Epithelial cell of prostate (primary cell): Measurements from ENCODE around the gene MYMX.
A peak's percentile ranks its signal among the peaks of the same experiment; 100 is the strongest.

Experiments
- DNase-seq: peaks from one replicate; pipeline ENCODE4 v3.0.0-alpha.2; 2011; ENCODE audit warnings: low read depth, low spot score
- H3K27ac ChIP-seq: fragments of 450-650 bp; 2 replicates; pipeline ENCODE4 v1.5.1; 2017; ENCODE audit warnings: mild to moderate bottlenecking

Gene MYMX

DNA sequence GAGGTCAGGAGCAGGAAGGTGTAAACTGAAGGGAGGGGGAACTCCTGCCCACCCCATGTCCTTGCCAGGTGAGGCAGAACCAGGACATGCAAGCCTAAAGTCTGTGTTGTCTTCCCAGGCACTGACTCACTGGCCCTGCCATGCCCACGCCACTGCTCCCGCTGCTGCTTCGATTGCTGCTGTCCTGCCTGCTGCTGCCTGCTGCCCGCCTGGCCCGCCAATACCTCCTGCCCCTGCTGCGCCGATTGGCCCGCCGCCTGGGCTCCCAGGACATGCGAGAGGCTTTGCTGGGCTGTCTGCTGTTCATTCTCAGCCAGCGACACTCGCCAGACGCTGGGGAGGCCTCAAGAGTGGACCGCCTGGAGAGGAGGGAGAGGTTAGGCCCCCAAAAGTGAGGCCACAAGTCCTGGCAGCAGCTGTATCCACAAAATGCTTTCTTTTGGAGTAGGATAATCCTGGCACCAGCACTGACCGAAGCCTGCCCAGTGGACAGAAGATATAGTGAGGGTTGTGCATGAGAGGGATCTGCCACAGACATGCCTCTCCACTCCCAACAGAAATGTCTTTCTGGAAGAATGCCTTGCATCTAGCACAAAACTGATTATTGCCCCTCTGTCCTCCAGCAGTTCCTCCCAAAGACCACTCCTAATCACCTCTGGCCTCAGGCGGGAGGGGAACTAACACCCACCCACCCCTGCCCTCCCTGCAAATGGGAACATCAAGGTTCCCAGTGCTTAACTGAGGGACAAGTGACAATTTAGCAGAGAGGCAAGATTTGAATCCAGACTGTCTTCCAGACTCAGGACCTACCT, 812 bp downstream of the MYMX start:
- no peak for DNase-seq
- no peak overlapping the region for H3K27ac ChIP-seq

DNA sequence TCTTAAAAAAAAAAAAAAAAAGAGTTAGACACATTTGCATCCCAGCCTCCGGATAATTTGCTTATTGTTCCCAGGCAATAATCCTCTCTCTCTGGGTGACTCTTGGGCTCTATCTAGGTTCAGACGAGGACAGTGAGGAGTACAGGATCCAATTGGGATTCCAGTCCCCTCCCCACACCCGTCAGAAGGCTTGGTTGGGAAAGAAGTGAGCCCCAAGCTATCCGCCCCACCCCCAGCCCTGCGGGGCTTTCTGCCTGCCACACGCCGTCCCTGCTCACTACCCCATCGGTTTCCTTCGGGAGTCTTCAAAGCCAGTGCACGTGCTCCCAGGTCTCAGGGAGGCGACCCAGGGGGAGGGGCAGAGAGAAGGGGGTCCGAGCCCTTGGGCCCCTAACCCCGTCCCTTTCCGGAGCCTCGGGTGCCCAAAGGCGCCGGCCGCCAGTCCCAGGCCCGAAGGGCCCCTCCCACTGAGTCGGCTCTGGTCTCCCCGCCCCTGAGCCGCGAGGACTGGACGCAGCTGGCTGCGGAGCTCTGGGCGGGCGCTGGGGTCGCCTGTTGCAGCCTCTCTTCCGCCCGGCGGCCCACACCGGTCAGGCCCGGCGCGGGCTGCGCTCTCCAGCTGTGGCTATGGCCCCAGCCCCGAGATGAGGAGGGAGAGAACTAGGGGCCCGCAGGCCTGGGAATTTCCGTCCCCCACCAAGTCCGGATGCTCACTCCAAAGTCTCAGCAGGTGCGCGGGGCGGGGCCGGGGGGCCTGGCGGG, 2.5 kb downstream of the MYMX start:
- DNase-seq: no peak
- no peak overlapping the region for H3K27ac ChIP-seq

GRCh38 chr6:44219815-44220784, 3.4 kb downstream of the MYMX start:
- no peak overlapping the region for H3K27ac ChIP-seq
- DNase-seq: no peak

DNA sequence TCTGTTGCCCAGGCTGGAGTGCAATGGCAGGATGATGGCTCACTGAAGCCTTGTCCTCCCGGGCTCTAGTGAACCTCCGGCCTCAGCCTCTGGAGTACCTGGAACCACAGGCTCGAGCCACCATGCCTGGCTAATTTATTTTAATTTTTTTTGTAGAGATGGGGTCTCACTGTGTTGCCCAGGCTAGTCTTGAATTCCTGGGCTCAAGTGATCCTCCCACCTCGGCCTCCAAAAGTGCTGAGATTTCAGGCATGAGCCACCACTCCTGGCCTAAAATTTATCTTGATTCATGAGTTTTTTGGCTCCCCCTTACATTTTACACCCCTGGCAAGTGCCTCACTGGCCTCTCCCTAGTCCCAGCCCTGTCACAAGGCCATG, 4.2 kb downstream of the MYMX start:
- peak overlapping the region; percentile 47 for H3K27ac ChIP-seq
- no peak for DNase-seq

DNA sequence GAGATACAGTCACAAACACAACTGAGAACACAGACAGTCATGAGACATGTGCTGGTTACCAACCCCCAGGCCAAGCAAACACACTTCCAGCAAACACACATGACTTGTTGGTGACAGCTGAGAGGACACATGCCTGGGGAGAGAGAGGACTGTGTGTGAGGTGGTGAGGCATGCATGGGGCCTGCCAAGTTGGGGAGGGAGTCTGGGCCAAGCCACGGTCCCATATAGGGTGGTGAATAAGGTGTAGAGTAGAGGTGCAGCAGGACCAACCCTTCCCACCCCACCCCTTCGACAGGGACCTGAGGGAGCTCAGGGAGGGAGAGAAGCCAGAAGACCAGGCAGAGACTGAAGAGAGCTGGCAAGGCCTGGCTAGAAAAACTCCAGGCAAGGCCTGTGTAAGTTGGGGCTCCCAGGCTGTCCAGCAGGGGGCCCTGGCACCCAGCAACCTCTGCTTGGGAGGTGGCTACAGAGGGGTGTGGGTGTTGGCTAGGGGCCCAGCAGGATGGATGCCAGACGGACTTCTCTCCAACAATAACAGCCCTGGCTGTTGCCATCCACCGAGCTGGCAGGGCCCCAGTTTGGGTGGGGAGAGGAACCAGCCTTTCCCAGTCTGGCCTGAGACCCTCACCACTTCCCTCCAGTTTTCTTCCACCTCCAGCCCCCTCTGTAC, 4.7 kb downstream of the MYMX start:
- peak overlapping the region; percentile 47 for H3K27ac ChIP-seq
- DNase-seq: no peak

GRCh38 chr6:44221961-44222335, 5.2 kb downstream of the MYMX start:
- DNase-seq: no peak
- H3K27ac ChIP-seq: peak overlapping the region; percentile 47

GRCh38 chr6:44222486-44223318, 6.0 kb downstream of the MYMX start:
- DNase-seq: no peak
- H3K27ac ChIP-seq: no peak overlapping the region

DNA sequence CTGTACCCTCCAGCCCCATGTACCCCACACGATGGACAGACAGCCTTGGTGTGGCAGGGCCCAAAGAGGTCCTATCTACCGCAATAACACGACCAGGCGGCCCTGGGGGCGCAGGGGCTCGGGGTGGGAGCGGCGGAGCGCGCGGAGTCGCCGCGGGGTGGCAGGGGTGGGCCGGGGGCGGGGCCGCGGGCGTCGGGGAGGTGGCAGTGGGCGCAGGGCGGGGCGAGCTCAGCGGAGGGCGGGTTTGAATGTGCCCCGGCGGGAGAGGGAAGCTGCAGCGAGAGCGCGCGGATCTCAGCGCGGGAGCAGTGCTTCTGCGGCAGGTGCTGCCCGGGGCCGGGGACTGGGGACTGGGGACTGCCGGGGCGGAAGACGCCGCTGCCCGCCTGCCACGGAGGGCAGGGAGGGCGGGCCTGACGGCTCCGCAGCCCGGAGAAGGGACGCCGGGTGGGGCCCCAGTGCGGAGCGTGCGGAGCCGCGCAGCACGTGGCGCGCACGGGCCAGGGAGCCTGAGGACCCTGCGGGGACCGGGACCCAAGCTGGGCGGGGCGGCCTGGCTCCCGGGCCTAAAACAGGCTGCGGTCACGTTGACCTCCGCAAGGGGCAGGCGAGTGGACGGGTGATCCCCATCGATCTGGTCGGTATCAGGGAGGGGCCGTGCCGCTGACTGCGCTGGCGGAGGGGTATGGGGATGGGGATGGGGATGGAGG, 6.7 kb downstream of the MYMX start, which contains the start of gene SLC29A1:
TSS of gene SLC29A1 (plus strand) at position 277 of the 710 bp plus-strand sequence. CDS start 3,719 bp downstream, outside the sequence.
- H3K27ac ChIP-seq: no peak within 1 kb of the TSS
- no peak for DNase-seq

- H3K27ac ChIP-seq: no peak overlapping the region
- DNase-seq: no peak
These were observed 7.6 kb downstream of the MYMX start for GRCh38 chr6:44224029-44224964.

GRCh38 chr6:44224965-44225305, 8.2 kb downstream of the MYMX start:
- no peak for DNase-seq
- no peak overlapping the region for H3K27ac ChIP-seq

GRCh38 chr6:44225579-44226325, 9.0 kb downstream of the MYMX start:
- H3K27ac ChIP-seq: no peak overlapping the region
- DNase-seq: no peak

DNA sequence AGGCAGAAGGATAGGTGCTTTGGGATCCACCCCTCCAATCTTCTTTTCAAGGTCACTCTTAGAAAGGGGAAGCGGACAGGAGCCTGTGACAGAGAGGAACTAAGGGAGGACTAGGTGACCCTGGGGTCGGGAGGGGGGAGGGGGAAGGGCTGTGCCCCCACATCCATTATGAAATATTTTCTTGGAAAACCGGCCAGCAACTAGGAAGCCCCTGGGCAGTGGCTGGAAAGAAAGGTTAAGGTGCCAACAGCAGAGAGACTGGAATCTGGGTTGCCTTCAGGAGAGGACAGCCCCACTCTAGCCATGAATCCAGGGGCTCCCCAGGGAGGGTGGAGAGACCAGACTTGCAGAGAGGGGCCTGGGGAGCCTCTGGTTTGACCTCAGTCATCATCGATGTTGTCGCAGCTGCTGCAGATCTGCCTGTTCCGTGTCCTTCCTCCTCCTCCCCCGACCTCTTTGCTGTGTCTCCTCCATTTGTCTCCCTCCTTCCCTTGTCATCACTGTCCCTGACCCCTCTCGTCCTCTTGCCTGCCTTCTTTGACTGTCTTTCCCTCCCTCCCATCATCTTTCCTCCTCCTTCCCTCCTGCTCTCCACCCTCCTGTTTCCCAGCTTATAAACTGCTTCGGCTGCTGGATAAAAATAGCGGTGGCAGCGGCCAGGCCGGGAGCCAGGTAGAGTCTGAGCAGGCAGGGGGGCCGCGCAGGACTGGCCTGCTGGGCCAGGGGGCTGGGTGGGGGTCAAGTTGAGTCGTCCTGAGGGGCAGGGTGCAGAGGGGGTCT, 9.8 kb downstream of the MYMX start:
- no peak overlapping the region for H3K27ac ChIP-seq
- no peak for DNase-seq

- no peak for DNase-seq
- no peak overlapping the region for H3K27ac ChIP-seq
These were observed 10.5 kb downstream of the MYMX start for GRCh38 chr6:44227148-44227793.

DNA sequence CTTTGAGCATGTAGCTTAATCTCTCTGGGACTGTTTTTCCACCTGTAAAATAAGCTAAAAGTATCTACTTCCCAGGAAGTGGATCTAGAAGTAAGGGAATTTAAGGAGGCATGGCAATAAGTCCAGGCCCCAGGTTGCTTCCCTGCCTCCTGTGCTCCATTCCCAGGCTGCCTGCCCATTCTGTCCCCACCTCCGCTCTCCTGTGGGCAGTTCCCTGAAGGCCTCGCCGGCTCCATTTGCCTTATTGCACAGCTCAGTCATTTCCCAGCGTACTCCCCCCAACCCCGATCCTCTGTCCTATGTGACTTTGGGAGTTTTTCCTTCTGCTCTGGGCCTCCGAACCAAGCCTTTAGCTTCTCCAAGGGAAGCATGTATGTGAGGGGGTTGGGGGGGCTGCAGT, 11.3 kb downstream of the MYMX start:
- H3K27ac ChIP-seq: no peak overlapping the region
- no peak for DNase-seq

DNA sequence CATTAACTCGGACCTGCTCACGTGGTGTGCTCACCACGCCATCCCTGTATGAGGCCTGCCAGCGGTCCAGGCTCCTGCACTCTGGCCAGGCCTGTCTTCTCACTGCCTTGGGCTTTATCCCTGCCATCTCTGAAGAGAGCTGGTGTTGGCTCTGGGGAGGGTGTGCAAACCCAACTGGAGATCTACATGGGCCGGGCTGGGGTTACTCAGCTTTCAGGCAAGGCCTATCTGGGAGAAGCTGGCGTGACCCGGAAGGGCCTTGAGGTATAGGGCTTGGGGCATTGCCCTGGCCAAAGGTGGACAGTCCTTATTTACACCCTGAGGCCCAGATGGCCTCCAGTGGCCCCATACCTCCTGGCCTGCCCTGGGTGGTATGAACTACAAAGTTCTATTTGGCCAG, 11.7 kb downstream of the MYMX start:
- no peak overlapping the region for H3K27ac ChIP-seq
- DNase-seq: no peak

DNA sequence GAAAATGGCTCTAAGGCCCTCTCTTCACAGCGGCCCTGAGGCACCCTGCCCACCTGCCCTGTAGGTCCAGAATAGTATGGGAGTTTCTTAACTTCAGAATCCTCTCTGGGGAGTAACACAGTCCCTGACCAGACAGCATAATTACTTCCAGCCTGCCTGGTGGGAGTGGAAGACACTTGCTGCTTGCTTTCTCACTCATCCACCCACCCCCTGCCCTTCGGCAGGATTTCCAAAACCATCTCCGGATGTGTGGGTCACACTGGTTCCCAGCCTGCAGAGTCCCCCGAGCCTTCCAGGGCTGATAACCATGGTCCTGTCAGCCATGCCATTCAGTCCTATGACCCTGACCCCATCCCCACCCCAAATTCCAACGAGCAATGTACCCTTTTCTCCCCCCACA, 12.1 kb downstream of the MYMX start:
- no peak overlapping the region for H3K27ac ChIP-seq
- DNase-seq: no peak
